ENCODE measurements around the gene EXOC6B.

DNA sequence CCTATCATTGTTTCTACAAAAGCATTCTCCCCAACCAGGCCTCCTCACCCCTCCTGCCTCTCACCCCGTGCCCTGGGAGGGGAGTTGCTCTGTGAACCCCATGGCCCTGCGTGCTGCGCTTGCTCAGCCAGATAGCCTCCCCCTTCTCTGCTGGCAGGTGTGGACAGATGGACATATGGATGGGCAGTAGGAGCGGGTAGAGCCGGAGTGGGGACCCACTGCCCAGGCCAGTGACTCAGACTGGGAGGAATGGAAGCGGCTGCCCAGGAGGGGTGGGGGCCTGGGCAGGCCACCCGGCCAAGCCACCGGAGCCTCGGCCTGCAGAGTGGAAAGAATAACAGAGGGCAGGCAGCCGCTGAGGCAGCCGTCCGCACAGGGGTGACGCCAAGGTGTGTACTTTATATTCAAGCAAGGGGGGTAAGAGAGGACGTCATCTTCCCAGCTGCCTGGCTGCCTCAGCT is 686.9 kb downstream of the EXOC6B start:
- no peak for TF ChIP-seq EZH2 (IDR thresholded peaks at IDR 0.05; ENCODE audit: insufficient read depth, poor library complexity, severe bottlenecking)
- TF ChIP-seq EZH2phosphoT487 (IDR thresholded peaks at IDR 0.05; ENCODE audit: insufficient read depth, low read depth) = no peak
